HepG2 (cell line): ENCODE results near the gene STK32C. TPM values are rescaled to one million over a fixed set of nuclear protein-coding genes. Genes with fewer than 3 reads are reported as not detected.

Experiments
- ARID5B ChIP-seq: IDR thresholded peaks from 2 replicates; pipeline ENCODE4 v1.4.0; 2020; ENCODE audit warnings: mild to moderate bottlenecking, missing genetic modification reagents
- BCL3 ChIP-seq: sonication (generic); formaldehyde crosslinking; IDR thresholded peaks from 2 replicates; pipeline ENCODE4 v1.5.1; 2020; ENCODE audit warnings: mild to moderate bottlenecking, missing genetic modification reagents, moderate library complexity
- ERF ChIP-seq: IDR thresholded peaks from 2 replicates; pipeline ENCODE4 v1.6.1; 2018; ENCODE audit warnings: missing biosample characterization, missing genetic modification reagents
- FOSL2 ChIP-seq: sonication (generic); formaldehyde crosslinking; IDR thresholded peaks from 2 replicates; pipeline ENCODE4 v1.4.0; 2020; ENCODE audit warnings: missing genetic modification reagents
- GLMP ChIP-seq: sonication (generic); formaldehyde crosslinking; IDR thresholded peaks from 2 replicates; pipeline ENCODE4 v1.9.0; 2021; ENCODE audit warnings: missing genetic modification reagents, mild to moderate bottlenecking, borderline replicate concordance
- HES4 ChIP-seq: sonication (generic); formaldehyde crosslinking; IDR thresholded peaks from 2 replicates; pipeline ENCODE4 v1.9.0; 2021; ENCODE audit warnings: mild to moderate bottlenecking, missing genetic modification reagents, borderline replicate concordance
- HNRNPL ChIP-seq: fragments of 200-400 bp; formaldehyde crosslinking; IDR thresholded peaks from 2 replicates; pipeline ENCODE4 v1.6.1; 2017; ENCODE audit warnings: mild to moderate bottlenecking, low read depth, low read length
- KMT2B ChIP-seq: IDR thresholded peaks from 2 replicates; pipeline ENCODE4 v1.6.1; 2016; ENCODE audit warnings: missing genetic modification reagents, missing compliant biosample characterization
- MXD1 ChIP-seq: sonication (generic); formaldehyde crosslinking; IDR thresholded peaks from 2 replicates; pipeline ENCODE4 v1.4.0; 2020; ENCODE audit warnings: mild to moderate bottlenecking, missing genetic modification reagents
- NFIC ChIP-seq: IDR thresholded peaks from 2 replicates; pipeline ENCODE4 v1.6.1; 2012; ENCODE audit warnings: mild to moderate bottlenecking, low read length, inconsistent platforms
- RXRB ChIP-seq: IDR thresholded peaks from 2 replicates; pipeline ENCODE4 v1.6.1; 2016; ENCODE audit warnings: borderline replicate concordance, missing genetic modification reagents, missing compliant biosample characterization
- SETDB1 ChIP-seq: sonication (generic); formaldehyde crosslinking; IDR thresholded peaks from 2 replicates; pipeline ENCODE4 v1.5.1; 2020; ENCODE audit warnings: missing genetic modification reagents, mild to moderate bottlenecking, borderline replicate concordance
- SMAD3 ChIP-seq: sonication (generic); formaldehyde crosslinking; IDR thresholded peaks from 2 replicates; pipeline ENCODE4 v1.4.0; 2020; ENCODE audit warnings: missing genetic modification reagents
- THAP8 ChIP-seq: sonication (generic); formaldehyde crosslinking; IDR thresholded peaks from 2 replicates; pipeline ENCODE4 v1.5.1; 2020; ENCODE audit warnings: missing genetic modification reagents, mild to moderate bottlenecking, borderline replicate concordance
- ZBTB43 ChIP-seq: sonication (generic); formaldehyde crosslinking; conservative IDR thresholded peaks from 2 replicates; pipeline ENCODE4 v1.4.0; 2020; ENCODE audit warnings: missing genetic modification reagents
- ZMAT3 ChIP-seq: sonication (generic); formaldehyde crosslinking; conservative IDR thresholded peaks from 2 replicates; pipeline ENCODE4 v1.7.0; 2021; ENCODE audit warnings: missing genetic modification reagents
- ZNF335 ChIP-seq: sonication (generic); formaldehyde crosslinking; IDR thresholded peaks from 2 replicates; pipeline ENCODE4 v1.4.0; 2020; ENCODE audit warnings: missing genetic modification reagents
- ZNF546 ChIP-seq: sonication (generic); formaldehyde crosslinking; conservative IDR thresholded peaks from 2 replicates; pipeline ENCODE4 v1.8.1; 2023; ENCODE audit warnings: mild to moderate bottlenecking, missing genetic modification reagents
- ZNF616 ChIP-seq: sonication (generic); formaldehyde crosslinking; IDR thresholded peaks from 2 replicates; pipeline ENCODE4 v1.5.0; 2020; ENCODE audit warnings: low read depth, mild to moderate bottlenecking, missing genetic modification reagents
- ZNF768 ChIP-seq: sonication (generic); formaldehyde crosslinking; IDR thresholded peaks from 2 replicates; pipeline ENCODE4 v1.4.0; 2020; ENCODE audit warnings: missing genetic modification reagents
- polyA plus RNA-seq, 8 experiments: library from polyadenylated mRNA; depleted of rRNA in 3 of 8; stranded (reverse) in 7 of 8; unstranded in 1 of 8; fragments of >200 nt; fragmentation: Illumina TruSeq in 4 of 8; extraction: Trizol in 4 of 8; gene quantifications; 2 replicates each; pipeline versions ENCODE4 v1.2.1 to v1.2.3, GENCODE V29; 2011 to 2016; ENCODE audit warnings: low read depth in 4 of 8, missing spikeins in 1 of 8, mixed read lengths in 1 of 8; ENCODE audit not compliant: insufficient read depth in 1 of 8
- total RNA-seq, 5 experiments: library from RNA; depleted of rRNA; stranded (reverse); fragments of >200 nt; fragmentation: Illumina TruSeq; extraction: Trizol; gene quantifications; 2 replicates each; pipeline ENCODE4 v1.2.3, GENCODE V29; 2016; ENCODE audit warnings: low read depth in 1 of 5

Gene STK32C
- total and polyA plus RNA-seq, 2 of the 13 experiments (the other 11 are each of a cell fraction or from before 2014, with no cell fraction given), result 10.9 to 19.4 TPM

- TF ChIP-seq BCL3 (CRISPR knock-in tag) (peak; percentile 29; the same call in 1 of the 2 replicates), ZNF335 (peak; percentile 80; the same call in 1 of the 2 replicates), MXD1 (peak; percentile 64; the same call in 1 of the 2 replicates), ARID5B (CRISPR knock-in tag) (peak; percentile 48; the same call in 1 of the 2 replicates), HES4 (peak; percentile 92), ZNF616 (CRISPR knock-in tag) (0 out of 2 replicates have a peak, but pooled peaks have one; percentile 40), GLMP (CRISPR knock-in tag) (no peak), ZNF768 (CRISPR knock-in tag) (peak; percentile 57; the same call in 1 of the 2 replicates), SMAD3 (CRISPR knock-in tag) (0 out of 2 replicates have a peak, but pooled peaks have one; percentile 38), SETDB1 (no peak), RXRB (CRISPR knock-in tag) (0 out of 2 replicates have a peak, but pooled peaks have one; percentile 31), ZBTB43 (CRISPR knock-in tag) (0 out of 2 replicates have a peak, but pooled peaks have one; percentile 56), ZNF546 (CRISPR knock-in tag) (0 out of 2 replicates have a peak, but pooled peaks have one; percentile 53), ERF (CRISPR knock-in tag) (peak; percentile 68), NFIC (no peak), HNRNPL (0 out of 2 replicates have a peak, but pooled peaks have one; percentile 27), KMT2B (CRISPR knock-in tag) (peak; percentile 55; the same call in 1 of the 2 replicates), FOSL2 (CRISPR knock-in tag) (peak; percentile 38; the same call in 1 of the 2 replicates), THAP8 (CRISPR knock-in tag) (no peak), ZMAT3 (CRISPR knock-in tag) (peak; percentile 43; the same call in 1 of the 2 replicates)
Measured at GRCh38 chr10:132193907-132194552, 113.7 kb downstream of the STK32C start (continued).
